Lung (tissue), 12 donors: Measurements from ENCODE around the gene TINAG. TPM values are rescaled to one million over a fixed set of nuclear protein-coding genes. Genes with fewer than 3 reads are reported as not detected.

ENCODE experiments used
- ATAC-seq: fragments of 200-7000 bp; cut with Tn5 transposase; one replicate; pipeline ENCODE4 v1.9.1; 2020; ENCODE audit warnings: moderate number of reproducible peaks; ENCODE audit not compliant: insufficient read depth, low FRiP score
- DNase-seq, 3 donors: peaks; one replicate each; pipeline ENCODE4 v3.0.0-alpha.2; 2013 to 2017
- H3K27ac ChIP-seq, 2 donors: one replicate each; pipeline ENCODE4 v1.5.1; 2013; ENCODE audit warnings: mild to moderate bottlenecking in 2 of 2, moderate library complexity in 2 of 2, control low read depth in 1 of 2, inconsistent platforms in 1 of 2, low read depth in 1 of 2, low read length in 1 of 2
- H3K27me3 ChIP-seq, 3 donors: one replicate each; pipeline ENCODE4 v1.5.1; 2013; ENCODE audit warnings: low read length in 2 of 3; ENCODE audit not compliant: control insufficient read depth in 3 of 3, insufficient read depth in 3 of 3
- H3K36me3 ChIP-seq, 4 donors: one replicate each; pipeline ENCODE4 v1.5.1; 2013; ENCODE audit warnings: low read length in 4 of 4, mild to moderate bottlenecking in 1 of 4, moderate library complexity in 1 of 4; ENCODE audit not compliant: control insufficient read depth in 4 of 4, insufficient read depth in 4 of 4
- H3K4me1 ChIP-seq, 5 donors: one replicate each; pipeline ENCODE4 v1.5.1; 2013; ENCODE audit warnings: low read length in 5 of 5, mild to moderate bottlenecking in 2 of 5, moderate library complexity in 1 of 5; ENCODE audit not compliant: control insufficient read depth in 5 of 5, insufficient read depth in 5 of 5
- H3K4me3 ChIP-seq: one replicate; pipeline ENCODE4 v1.5.1; 2013; ENCODE audit warnings: mild to moderate bottlenecking, control low read depth, moderate library complexity
- H3K9ac ChIP-seq, 2 donors: one replicate each; pipeline ENCODE4 v1.5.1; 2013; ENCODE audit warnings: low read length in 2 of 2, control low read depth in 1 of 2; ENCODE audit not compliant: insufficient read depth in 1 of 2
- H3K9me3 ChIP-seq, 4 donors: one replicate each; pipeline ENCODE4 v1.5.1; 2013; ENCODE audit warnings: low read length in 3 of 4, mild to moderate bottlenecking in 1 of 4, moderate library complexity in 1 of 4; ENCODE audit not compliant: control insufficient read depth in 4 of 4, insufficient read depth in 3 of 4
- WGBS, 2 donors: extraction: QIAGEN DNeasy Blood & Tissue Kit; methylation state at CpG; one replicate each; pipeline ENCODE4 v1.1.7; 2013; 5-methylcytosine and 5-hydroxymethylcytosine counted together
- polyA plus RNA-seq, 2 donors: library from polyadenylated mRNA; stranded (reverse); fragments of 200-250 nt; gene quantifications; one replicate each; pipeline ENCODE4 v1.2.1, GENCODE V29; 2013
- total RNA-seq, 2 donors: library from RNA; depleted of rRNA in 1 of 2; stranded (reverse); fragments of >200 nt in 1 of 2; gene quantifications; one replicate each; pipeline ENCODE4 v1.2.1, GENCODE V29; 2014 to 2021
- TF ChIP-seq, protein P1 (sequence below): IDR thresholded peaks from 2 replicates; pipeline ENCODE4 v1.5.1; 2012; ENCODE audit warnings: mild to moderate bottlenecking; ENCODE audit errors: control extremely low read depth, extremely low read depth
- donor health status: control.
- donor health status: control.
- donor health status: Bipolar disorder and iron deficiency.
- donor health status: healthy.
- donor health status: DM: yes; HTN: yes; CAD: no.

TINAG gene
- total and polyA plus RNA-seq, 4 donors, result not detected

- WGBS, 2 donors, result 82 to 89% methylated on average over 2 of the region's 2 CpGs
Observed at GRCh38 chr6:54354608-54355007, 46.4 kb downstream of the TINAG start.

GRCh38 chr6:54357141-54357540 is 48.9 kb downstream of the TINAG start:
- WGBS, 2 donors, result 62 to 67% methylated on average over 1 of the region's 1 CpG
- H3K27ac ChIP-seq, result no peak overlapping the region
- no peak overlapping the region for H3K9ac ChIP-seq
- ATAC-seq (no peak), DNase-seq (no peak)
- TF ChIP-seq, protein P1, sequence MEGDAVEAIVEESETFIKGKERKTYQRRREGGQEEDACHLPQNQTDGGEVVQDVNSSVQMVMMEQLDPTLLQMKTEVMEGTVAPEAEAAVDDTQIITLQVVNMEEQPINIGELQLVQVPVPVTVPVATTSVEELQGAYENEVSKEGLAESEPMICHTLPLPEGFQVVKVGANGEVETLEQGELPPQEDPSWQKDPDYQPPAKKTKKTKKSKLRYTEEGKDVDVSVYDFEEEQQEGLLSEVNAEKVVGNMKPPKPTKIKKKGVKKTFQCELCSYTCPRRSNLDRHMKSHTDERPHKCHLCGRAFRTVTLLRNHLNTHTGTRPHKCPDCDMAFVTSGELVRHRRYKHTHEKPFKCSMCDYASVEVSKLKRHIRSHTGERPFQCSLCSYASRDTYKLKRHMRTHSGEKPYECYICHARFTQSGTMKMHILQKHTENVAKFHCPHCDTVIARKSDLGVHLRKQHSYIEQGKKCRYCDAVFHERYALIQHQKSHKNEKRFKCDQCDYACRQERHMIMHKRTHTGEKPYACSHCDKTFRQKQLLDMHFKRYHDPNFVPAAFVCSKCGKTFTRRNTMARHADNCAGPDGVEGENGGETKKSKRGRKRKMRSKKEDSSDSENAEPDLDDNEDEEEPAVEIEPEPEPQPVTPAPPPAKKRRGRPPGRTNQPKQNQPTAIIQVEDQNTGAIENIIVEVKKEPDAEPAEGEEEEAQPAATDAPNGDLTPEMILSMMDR, result no peak
- H3K9me3 ChIP-seq, result no peaks in the 10 kb centered on the region
- no peak overlapping the region for H3K4me3 ChIP-seq
- no peaks in the 10 kb centered on the region for H3K4me1 ChIP-seq
- H3K36me3 ChIP-seq, result no peaks in the 10 kb centered on the region
- H3K27me3 ChIP-seq, result no peaks in the 10 kb centered on the region

More at GRCh38 chr6:54354608-54355007, 46.4 kb downstream of the TINAG start:
- TF ChIP-seq, protein P1, result no peak
- no peak overlapping the region for H3K9ac ChIP-seq
- no peak overlapping the region for H3K4me3 ChIP-seq
- H3K4me1 ChIP-seq, result no peaks in the 10 kb centered on the region
- H3K27me3 ChIP-seq, result no peaks in the 10 kb centered on the region
- no peaks in the 10 kb centered on the region for H3K9me3 ChIP-seq
- no peaks in the 10 kb centered on the region for H3K36me3 ChIP-seq
- H3K27ac ChIP-seq, result no peak overlapping the region
- ATAC-seq (no peak), DNase-seq (no peak)

DNA sequence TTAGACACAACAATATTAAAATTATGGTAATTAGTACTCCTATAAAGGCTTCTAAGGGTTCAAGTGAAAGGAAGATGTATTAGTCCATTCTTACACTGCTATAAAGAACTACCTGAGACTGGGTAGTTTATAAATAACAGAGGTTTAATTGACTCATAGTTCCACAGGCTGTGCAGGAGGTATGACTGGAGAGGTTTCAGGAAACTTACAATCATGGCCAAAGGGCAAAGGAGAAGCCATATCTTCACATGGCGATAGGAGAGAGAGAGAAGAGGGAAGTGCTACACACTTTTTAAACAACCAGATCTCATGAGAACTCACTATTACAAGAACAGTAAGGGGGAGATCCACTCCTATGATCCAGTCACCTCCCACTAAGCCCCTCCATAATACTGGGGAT is 52.9 kb downstream of the TINAG start:
- 84 to 94% methylated on average over 1 of the region's 1 CpG for WGBS, 2 donors
- Histone ChIP-seq H3K4me3 (no peak overlapping the region), H3K27ac (no peak overlapping the region), H3K4me1 (no peaks in the 10 kb centered on the region), H3K27me3 (no peaks in the 10 kb centered on the region), H3K9me3 (no peaks in the 10 kb centered on the region), H3K36me3 (no peaks in the 10 kb centered on the region), H3K9ac (no peak overlapping the region)
- no peak for ATAC-seq
- no peak for DNase-seq
- TF ChIP-seq, protein P1, result no peak

- H3K4me1 ChIP-seq, result no peaks in the 10 kb centered on the region
- TF ChIP-seq, protein P1, result no peak
- no peak for ATAC-seq
- H3K27me3 ChIP-seq, result no peaks in the 10 kb centered on the region
- DNase-seq, result no peak
- 93 to 95% methylated on average over 1 of the region's 1 CpG for WGBS, 2 donors
- H3K9me3 ChIP-seq, result no peaks in the 10 kb centered on the region
- H3K36me3 ChIP-seq, result no peaks in the 10 kb centered on the region
- H3K4me3 ChIP-seq, result no peak overlapping the region
- H3K9ac ChIP-seq, result no peak overlapping the region
- no peak overlapping the region for H3K27ac ChIP-seq
Observed at GRCh38 chr6:54361734-54362133, 53.5 kb downstream of the TINAG start.
